Hepatocyte (in vitro differentiated cells): ENCODE data around the gene POLE2. TPM values are rescaled to one million over a fixed set of nuclear protein-coding genes. Genes with fewer than 3 reads are reported as not detected.

Source experiments
- DNase-seq: peaks from one replicate; pipeline ENCODE4 v3.0.0-alpha.2; 2016; ENCODE audit warnings: low spot score
- H2AFZ ChIP-seq: fragments of 200-600 bp; sonication (generic); 2 replicates; pipeline ENCODE4 v1.6.0; 2016; ENCODE audit warnings: antibody characterized with exemption, mild to moderate bottlenecking
- H3K27ac ChIP-seq: fragments of 200-600 bp; sonication (generic); 2 replicates; pipeline ENCODE4 v1.5.1; 2016; ENCODE audit warnings: mild to moderate bottlenecking
- H3K27me3 ChIP-seq: fragments of 200-600 bp; sonication (generic); 2 replicates; pipeline ENCODE4 v1.6.1; 2016
- H3K36me3 ChIP-seq: fragments of 200-600 bp; sonication (generic); replicated peaks from 2 replicates; pipeline ENCODE4 v1.5.1; 2016; ENCODE audit warnings: low read depth; ENCODE audit not compliant: insufficient read depth
- H3K4me1 ChIP-seq: fragments of 200-600 bp; sonication (generic); 2 replicates; pipeline ENCODE4 v1.5.1; 2016; ENCODE audit warnings: mild to moderate bottlenecking, moderate library complexity; ENCODE audit not compliant: insufficient read depth
- H3K4me2 ChIP-seq: fragments of 200-600 bp; sonication (generic); 2 replicates; pipeline ENCODE4 v1.6.0; 2016
- H3K4me3 ChIP-seq: fragments of 200-600 bp; sonication (generic); 2 replicates; pipeline ENCODE4 v1.5.1; 2016; ENCODE audit warnings: mild to moderate bottlenecking
- H3K79me2 ChIP-seq: fragments of 200-600 bp; sonication (generic); 2 replicates; pipeline ENCODE4 v1.6.0; 2017; ENCODE audit warnings: mild to moderate bottlenecking
- H3K9me2 ChIP-seq: fragments of 200-600 bp; sonication (generic); replicated peaks from 2 replicates; pipeline ENCODE4 v1.6.0; 2017; ENCODE audit warnings: mild to moderate bottlenecking; ENCODE audit not compliant: insufficient read depth
- H3K9me3 ChIP-seq: fragments of 200-600 bp; sonication (generic); 2 replicates; pipeline ENCODE4 v1.5.1; 2016; ENCODE audit warnings: low read depth, mild to moderate bottlenecking
- H4K20me1 ChIP-seq: fragments of 200-600 bp; sonication (generic); 2 replicates; pipeline ENCODE4 v1.6.0; 2016; ENCODE audit warnings: mild to moderate bottlenecking; ENCODE audit not compliant: insufficient read depth, poor library complexity, severe bottlenecking
- CTCF ChIP-seq: fragments of 200-600 bp; sonication (generic); IDR thresholded peaks from 2 replicates; pipeline ENCODE4 v1.5.1; 2016; ENCODE audit warnings: antibody characterized with exemption, mild to moderate bottlenecking; ENCODE audit not compliant: poor library complexity
- EZH2 ChIP-seq: fragments of 200-600 bp; sonication (generic); IDR thresholded peaks from 2 replicates; pipeline ENCODE4 v1.6.1; 2016; ENCODE audit warnings: antibody characterized with exemption, mild to moderate bottlenecking, borderline replicate concordance
- EZH2phosphoT487 ChIP-seq: fragments of 200-600 bp; sonication (generic); IDR thresholded peaks from one replicate; pipeline ENCODE4 v1.6.1; 2018; ENCODE audit warnings: antibody characterized with exemption, mild to moderate bottlenecking, low read depth, moderate library complexity; ENCODE audit not compliant: unreplicated experiment, severe bottlenecking
- WGBS: methylation state at CpG from one replicate; pipeline ENCODE4 v1.1.6; 2016; ENCODE audit warnings: low lambda C conversion rate; ENCODE audit errors: missing lambda C conversion rate; 5-methylcytosine and 5-hydroxymethylcytosine counted together
- polyA plus RNA-seq: library from polyadenylated mRNA; unstranded; fragments of >200 nt; fragmentation: Nextera tagmentation; extraction: Ambion mirVana; gene quantifications from 2 replicates; pipeline ENCODE4 v1.2.1, GENCODE V29; 2016
- total RNA-seq: library from RNA; depleted of rRNA; stranded (reverse); fragments of >200 nt; gene quantifications from 2 replicates; pipeline ENCODE4 v1.2.3, GENCODE V29; 2014

Gene POLE2
- total and polyA plus RNA-seq, 2 experiments from 2014 or later, result 3.9 to 7.6 TPM

- H3K27ac ChIP-seq, result peak within 1 kb of the TSS; percentile 93
- no peaks in the 10 kb centered on the region for H3K27me3 ChIP-seq
- peak within 1 kb of the TSS; percentile 87 for H3K4me3 ChIP-seq
- H3K9me2 ChIP-seq, result no peaks in the 10 kb centered on the region
- DNase-seq, result peak; percentile 83
- H2AFZ ChIP-seq, result peak within 1 kb of the TSS; percentile 72
- no peaks in the 10 kb centered on the region for H3K36me3 ChIP-seq
- TF ChIP-seq EZH2 (no peak), EZH2phosphoT487 (no peak), CTCF (no peak)
- 2% methylated on average over 78 of the region's 80 CpGs for WGBS
- peaks cover 76% of the 10 kb centered on the region for H3K79me2 ChIP-seq
- H3K9me3 ChIP-seq, result no peaks in the 10 kb centered on the region
- peaks cover 11% of the 10 kb centered on the region for H3K4me1 ChIP-seq
- peak within 1 kb of the TSS; percentile 97 for H3K4me2 ChIP-seq
- peaks cover 11% of the 10 kb centered on the region for H4K20me1 ChIP-seq
Observed at GRCh38 chr14:49634547-49635334, 53.3 kb downstream of the POLE2 start, which contains the start of gene DNAAF2. Gene DNAAF2, minus strand, starts transcription at chr14:49635244. Its CDS starts 95 bp downstream, at chr14:49635149.

- H3K4me2 ChIP-seq, result peak overlapping the region; percentile 97
- peak overlapping the region; percentile 72 for H2AFZ ChIP-seq
- peaks cover 11% of the 10 kb centered on the region for H3K4me1 ChIP-seq
- WGBS, result under 1% methylated on average over 87 of the region's 101 CpGs
- H3K9me3 ChIP-seq, result no peaks in the 10 kb centered on the region
- H3K9me2 ChIP-seq, result no peaks in the 10 kb centered on the region
- peak overlapping the region; percentile 87 for H3K4me3 ChIP-seq
- peaks cover 76% of the 10 kb centered on the region for H3K79me2 ChIP-seq
- peak; percentile 98 for DNase-seq
- no peaks in the 10 kb centered on the region for H3K27me3 ChIP-seq
- H3K27ac ChIP-seq, result peak overlapping the region; percentile 93
- H4K20me1 ChIP-seq, result peaks cover 11% of the 10 kb centered on the region
- TF ChIP-seq CTCF (peak; percentile 95), EZH2phosphoT487 (no peak), EZH2 (no peak)
- no peaks in the 10 kb centered on the region for H3K36me3 ChIP-seq
Observed at GRCh38 chr14:49633640-49634546, 54.1 kb downstream of the POLE2 start.

GRCh38 chr14:49623941-49624839 lies 63.8 kb downstream of the POLE2 start:
- 72% methylated on average over 6 of the region's 6 CpGs for WGBS
- no peaks in the 10 kb centered on the region for H3K9me2 ChIP-seq
- H3K27me3 ChIP-seq, result no peaks in the 10 kb centered on the region
- H3K79me2 ChIP-seq, result peaks cover 73% of the 10 kb centered on the region
- no peak overlapping the region for H2AFZ ChIP-seq
- no peaks in the 10 kb centered on the region for H3K9me3 ChIP-seq
- TF ChIP-seq CTCF, result no peak
- no peak for TF ChIP-seq EZH2
- no peak for TF ChIP-seq EZH2phosphoT487
- peaks cover 20% of the 10 kb centered on the region for H4K20me1 ChIP-seq
- DNase-seq, result peak; percentile 13
- H3K27ac ChIP-seq, result peak overlapping the region; percentile 26
- peaks cover 21% of the 10 kb centered on the region for H3K4me1 ChIP-seq
- H3K36me3 ChIP-seq, result peaks cover 4% of the 10 kb centered on the region
- peak overlapping the region; percentile 95 for H3K4me2 ChIP-seq
- H3K4me3 ChIP-seq, result no peak overlapping the region
